HepG2 (cell line): ENCODE measurements around the gene LRRC63.
"Not testable (repeated sequence)": the region's sequence is repeated elsewhere in the genome, so short reads cannot be mapped to it uniquely, and the experiment has no call there.

Experiments
- CREM ChIP-seq, 2 experiments: sonication (generic) in 1 of 2; formaldehyde crosslinking in 1 of 2; IDR thresholded peaks; 2 replicates each; pipeline versions ENCODE4 v1.4.0 to v1.6.1; 2016 to 2020; ENCODE audit warnings: antibody characterized with exemption in 1 of 2, mild to moderate bottlenecking in 1 of 2, missing genetic modification reagents in 1 of 2
- CTCF ChIP-seq: sonication (generic); formaldehyde crosslinking; IDR thresholded peaks from 2 replicates; pipeline ENCODE4 v1.5.0; 2020; ENCODE audit warnings: mild to moderate bottlenecking, missing genetic modification reagents, moderate library complexity
- EZH2 ChIP-seq: conservative IDR thresholded peaks from 2 replicates; pipeline ENCODE4 v1.6.1; 2012; ENCODE audit warnings: mild to moderate bottlenecking, low read depth, low read length, moderate library complexity
- FOXA1 ChIP-seq, 2 experiments: fragments of 450-650 bp in 1 of 2; sonication (generic) in 1 of 2; formaldehyde crosslinking in 1 of 2; IDR thresholded peaks; 2 replicates each; pipeline versions ENCODE4 v1.4.0 to v1.6.1; 2016 to 2020; ENCODE audit warnings: missing genetic modification reagents in 1 of 2
- HBP1 ChIP-seq: IDR thresholded peaks from 2 replicates; pipeline ENCODE4 v1.6.1; 2016; ENCODE audit warnings: low read depth, control low read depth
- HDAC6 ChIP-seq: fragments of 200-600 bp; sonication (generic); IDR thresholded peaks from 2 replicates; pipeline ENCODE4 v1.7.0; 2017; ENCODE audit warnings: mild to moderate bottlenecking, antibody characterized with exemption, low read length, low read depth
- HOXA7 ChIP-seq: sonication (generic); formaldehyde crosslinking; IDR thresholded peaks from 2 replicates; pipeline ENCODE4 v1.8.1; 2022; ENCODE audit warnings: mild to moderate bottlenecking, missing genetic modification reagents, moderate library complexity
- MED1 ChIP-seq: sonication (generic); formaldehyde crosslinking; IDR thresholded peaks from 2 replicates; pipeline ENCODE4 v1.4.0; 2020; ENCODE audit warnings: missing genetic modification reagents
- MXD4 ChIP-seq: IDR thresholded peaks from 2 replicates; pipeline ENCODE4 v1.6.1; 2016; ENCODE audit warnings: mild to moderate bottlenecking, missing biosample characterization, missing genetic modification reagents
- NFIC ChIP-seq: IDR thresholded peaks from 2 replicates; pipeline ENCODE4 v1.6.1; 2012; ENCODE audit warnings: mild to moderate bottlenecking, low read length, inconsistent platforms
- REPIN1 ChIP-seq: sonication (generic); formaldehyde crosslinking; IDR thresholded peaks from 2 replicates; pipeline ENCODE4 v1.8.0; 2022; ENCODE audit warnings: missing genetic modification reagents, low read depth, mild to moderate bottlenecking, borderline replicate concordance
- RXRA ChIP-seq: sonication (generic); formaldehyde crosslinking; IDR thresholded peaks from 2 replicates; pipeline ENCODE4 v1.5.1; 2020; ENCODE audit warnings: missing genetic modification reagents
- ZBTB2 ChIP-seq: sonication (generic); formaldehyde crosslinking; IDR thresholded peaks from 2 replicates; pipeline ENCODE4 v1.8.0; 2022; ENCODE audit warnings: low read depth, missing genetic modification reagents
- ZSCAN21 ChIP-seq: sonication (generic); formaldehyde crosslinking; IDR thresholded peaks from 2 replicates; pipeline ENCODE4 v1.8.0; 2022; ENCODE audit warnings: mild to moderate bottlenecking, missing genetic modification reagents, moderate library complexity, borderline replicate concordance

GRCh38 chr13:46220234-46220633, 8.5 kb downstream of the LRRC63 start:
- not testable (repeated sequence) for TF ChIP-seq HOXA7 (CRISPR knock-in tag); CTCF; MED1 (CRISPR knock-in tag); REPIN1; FOXA1 (IDR thresholded peaks at IDR 0.05); FOXA1 (CRISPR knock-in tag; IDR thresholded peaks at IDR 0.05); HDAC6; NFIC; CREM (IDR thresholded peaks at IDR 0.05); CREM (CRISPR knock-in tag; IDR thresholded peaks at IDR 0.05); MXD4 (CRISPR knock-in tag); ZSCAN21; HBP1 (CRISPR knock-in tag); EZH2; RXRA (CRISPR knock-in tag); ZBTB2 (CRISPR knock-in tag)
